Esophagus squamous epithelium (tissue), 4 donors: ENCODE results near the gene GRAMD2A.

ENCODE experiments used
- POLR2A ChIP-seq, 4 donors: fragments of 450-650 bp; IDR thresholded peaks; one replicate each; pipeline ENCODE4 v1.6.1; 2017; ENCODE audit warnings: antibody characterized with exemption in 4 of 4, mild to moderate bottlenecking in 4 of 4, moderate library complexity in 3 of 4
- TF ChIP-seq, protein P1 (sequence below), 6 experiments: fragments of 450-650 bp in 4 of 6; fragments of 200-600 bp in 2 of 6; sonication (generic) in 2 of 6; IDR thresholded peaks; one replicate each; pipeline ENCODE4 v1.5.1; 2016 to 2019; ENCODE audit warnings: antibody characterized with exemption in 6 of 6, mild to moderate bottlenecking in 4 of 6, moderate library complexity in 4 of 6

DNA sequence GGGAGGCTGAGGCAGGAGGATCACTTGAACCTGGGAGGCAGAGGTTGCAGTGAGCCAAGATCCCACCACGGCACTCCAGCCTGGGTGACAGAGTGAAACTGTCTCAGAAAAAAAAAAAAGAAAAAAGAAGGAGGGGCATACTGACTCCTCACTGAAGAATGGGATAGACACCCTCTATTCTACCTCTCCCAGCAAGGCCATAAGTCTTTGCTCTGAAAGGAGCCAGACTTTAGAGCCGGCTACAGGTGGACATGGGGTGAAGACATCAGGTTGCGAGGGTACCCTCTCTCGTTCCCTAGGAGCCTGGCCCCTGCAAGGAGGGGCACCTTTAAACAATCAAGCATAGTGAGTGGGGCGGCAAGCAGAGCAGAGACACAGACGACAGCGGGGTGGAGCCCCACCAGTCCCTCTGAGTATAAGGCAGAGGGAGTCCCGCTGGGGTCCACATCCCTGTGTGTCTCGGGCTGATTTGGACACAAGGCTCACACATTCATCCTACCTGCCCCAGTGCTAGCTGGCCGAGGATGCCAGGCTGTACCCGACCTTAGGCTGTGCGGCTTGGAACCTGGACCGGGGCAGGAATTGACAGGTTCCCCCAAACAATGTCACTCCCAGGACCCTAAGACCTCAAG lies 1.1 kb downstream of the GRAMD2A start:
- TF ChIP-seq POLR2A (IDR thresholded peaks at IDR 0.05) = no peak
- TF ChIP-seq, protein P1, sequence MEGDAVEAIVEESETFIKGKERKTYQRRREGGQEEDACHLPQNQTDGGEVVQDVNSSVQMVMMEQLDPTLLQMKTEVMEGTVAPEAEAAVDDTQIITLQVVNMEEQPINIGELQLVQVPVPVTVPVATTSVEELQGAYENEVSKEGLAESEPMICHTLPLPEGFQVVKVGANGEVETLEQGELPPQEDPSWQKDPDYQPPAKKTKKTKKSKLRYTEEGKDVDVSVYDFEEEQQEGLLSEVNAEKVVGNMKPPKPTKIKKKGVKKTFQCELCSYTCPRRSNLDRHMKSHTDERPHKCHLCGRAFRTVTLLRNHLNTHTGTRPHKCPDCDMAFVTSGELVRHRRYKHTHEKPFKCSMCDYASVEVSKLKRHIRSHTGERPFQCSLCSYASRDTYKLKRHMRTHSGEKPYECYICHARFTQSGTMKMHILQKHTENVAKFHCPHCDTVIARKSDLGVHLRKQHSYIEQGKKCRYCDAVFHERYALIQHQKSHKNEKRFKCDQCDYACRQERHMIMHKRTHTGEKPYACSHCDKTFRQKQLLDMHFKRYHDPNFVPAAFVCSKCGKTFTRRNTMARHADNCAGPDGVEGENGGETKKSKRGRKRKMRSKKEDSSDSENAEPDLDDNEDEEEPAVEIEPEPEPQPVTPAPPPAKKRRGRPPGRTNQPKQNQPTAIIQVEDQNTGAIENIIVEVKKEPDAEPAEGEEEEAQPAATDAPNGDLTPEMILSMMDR (IDR thresholded peaks at IDR 0.05) = no peak
